Naive B cell (primary cell): Measurements from ENCODE around the gene UBXN6. TPM values are rescaled to one million over a fixed set of nuclear protein-coding genes. Genes with fewer than 3 reads are reported as not detected.

ENCODE experiments used
- ATAC-seq, 2 donors: fragments of 150-1000 bp; cut with Tn5 transposase; 2 replicates each; pipeline ENCODE4 v1.10.0; 2021; ENCODE audit warnings: low read depth in 2 of 2, mild to moderate bottlenecking in 2 of 2, moderate library complexity in 2 of 2
- DNase-seq: peaks from one replicate; pipeline ENCODE4 v3.0.0; 2022
- H3K27ac Mint-ChIP-seq, 6 donors: one replicate each; pipeline ENCODE4 v1.8.0; 2020 to 2022; ENCODE audit warnings: mild to moderate bottlenecking in 6 of 6, mixed read lengths in 6 of 6, moderate library complexity in 5 of 6, inconsistent platforms in 2 of 6
- H3K27me3 Mint-ChIP-seq, 3 donors: one replicate each; pipeline ENCODE4 v1.8.0; 2021 to 2022; ENCODE audit warnings: mixed read lengths in 3 of 3, mild to moderate bottlenecking in 1 of 3
- H3K36me3 Mint-ChIP-seq, 2 donors: one replicate each; pipeline ENCODE4 v1.8.0; 2020 to 2022; ENCODE audit warnings: mixed read lengths in 2 of 2, inconsistent platforms in 1 of 2, mild to moderate bottlenecking in 1 of 2
- H3K4me1 Mint-ChIP-seq, 3 donors: one replicate each; pipeline ENCODE4 v1.8.0; 2020 to 2022; ENCODE audit warnings: mixed read lengths in 3 of 3, inconsistent platforms in 1 of 3, mild to moderate bottlenecking in 1 of 3, moderate library complexity in 1 of 3
- H3K4me3 Mint-ChIP-seq, 8 donors: one replicate each; pipeline ENCODE4 v1.8.0; 2020 to 2022; ENCODE audit warnings: mild to moderate bottlenecking in 8 of 8, mixed read lengths in 8 of 8, moderate library complexity in 8 of 8, inconsistent platforms in 2 of 8
- H3K9me3 Mint-ChIP-seq, 7 donors: one replicate each; pipeline ENCODE4 v1.8.0; 2020 to 2022; ENCODE audit warnings: mixed read lengths in 7 of 7, mild to moderate bottlenecking in 5 of 7, inconsistent platforms in 2 of 7, moderate library complexity in 1 of 7
- polyA plus RNA-seq, 6 donors: library from polyadenylated mRNA; unstranded; fragments of 300-500 nt; fragmentation: Illumina TruSeq; gene quantifications; one replicate each; pipeline ENCODE4 v1.2.3, GENCODE V29; 2021; ENCODE audit warnings: low read depth in 6 of 6

UBXN6 gene
- polyA plus RNA-seq, 6 donors from 2014 or later = 3.6 to 9.1 (median 5.6) TPM

GRCh38 chr19:4396949-4397783, 60.4 kb downstream of the UBXN6 start:
- Mint-ChIP-seq H3K27ac (peak overlapping the region in 1 of 6 donors; percentile 88), H3K36me3 (peaks cover 0 to 6% of the 10 kb centered on the region in 2 donors), H3K9me3 (no peaks in the 10 kb centered on the region), H3K27me3 (no peaks in the 10 kb centered on the region), H3K4me3 (peak overlapping the region in 2 of 8 donors; percentile 57 to 85), H3K4me1 (peaks cover 39 to 69% (median 67%) of the 10 kb centered on the region in 3 donors)
- ATAC-seq = no peak
- no peak for DNase-seq

Other genes with a start within 250 kb of the UBXN6 start
- 1 to 10 TPM; 1.0 to 7.3 (median 3.6) TPM for gene EBI3, start 228.3 kb downstream of the UBXN6 start, polyA plus RNA-seq
- 10 to 100 TPM; 25.0 to 42.8 (median 30.7) TPM for gene YJU2, start 210.7 kb downstream of the UBXN6 start, polyA plus RNA-seq
- gene SHD, start 178.5 kb downstream of the UBXN6 start, polyA plus RNA-seq = not detected
- gene TMIGD2, start 155.4 kb downstream of the UBXN6 start, polyA plus RNA-seq = not detected
- 1 to 10 TPM in 3 of 6 donors, under 1 TPM in 1, not detected in 2; 1.00 to 1.6 (median 1.3) TPM for gene FSD1, start 153.2 kb downstream of the UBXN6 start, polyA plus RNA-seq
- under 1 TPM in 1 of 6 donors, not detected in 5; 0.94 TPM for gene STAP2, start 119.0 kb downstream of the UBXN6 start, polyA plus RNA-seq
- 1 to 10 TPM; 4.6 to 6.3 (median 5.4) TPM for gene MPND, start 114.2 kb downstream of the UBXN6 start, polyA plus RNA-seq
- gene SH3GL1, start 57.2 kb downstream of the UBXN6 start, polyA plus RNA-seq = 10 to 100 TPM in 5 of 6 donors, 1 to 10 TPM in 1; 4.9 to 18.5 (median 12.7) TPM
- gene CHAF1A, start 55.2 kb downstream of the UBXN6 start, polyA plus RNA-seq = 1 to 10 TPM in 5 of 6 donors, under 1 TPM in 1; 0.14 to 4.8 (median 2.7) TPM
- gene HDGFL2, start 14.5 kb upstream of the UBXN6 start, polyA plus RNA-seq = 10 to 100 TPM in 4 of 6 donors, 1 to 10 TPM in 1, under 1 TPM in 1; 0.91 to 22.7 (median 11.5) TPM
- under 1 TPM in 4 of 6 donors, not detected in 2; 0.04 to 0.21 (median 0.14) TPM for gene PLIN4, start 60.7 kb upstream of the UBXN6 start, polyA plus RNA-seq
- under 1 TPM in 1 of 6 donors, not detected in 5; 0.52 TPM for gene PLIN5, start 77.4 kb upstream of the UBXN6 start, polyA plus RNA-seq
- under 1 TPM in 3 of 6 donors, not detected in 3; 0.12 to 0.58 (median 0.25) TPM for gene LRG1, start 82.2 kb upstream of the UBXN6 start, polyA plus RNA-seq
- not detected for gene SEMA6B, start 101.9 kb upstream of the UBXN6 start, polyA plus RNA-seq
- gene TNFAIP8L1, start 181.7 kb upstream of the UBXN6 start, polyA plus RNA-seq = 10 to 100 TPM in 1 of 6 donors, 1 to 10 TPM in 5; 4.7 to 14.2 (median 8.0) TPM
- gene MYDGF, start 212.5 kb upstream of the UBXN6 start, polyA plus RNA-seq = 100 to 1,000 TPM in 1 of 6 donors, 10 to 100 TPM in 5; 80.0 to 105 (median 83.2) TPM